Left colon (tissue), 2 donors: Measurements from ENCODE around the gene ZNF45. TPM values are rescaled to one million over a fixed set of nuclear protein-coding genes. Genes with fewer than 3 reads are reported as not detected.
"Not testable (repeated sequence)": the region's sequence is repeated elsewhere in the genome, so short reads cannot be mapped to it uniquely, and the experiment has no call there.

Experiments
- ATAC-seq: fragments of 200-7000 bp; cut with Tn5 transposase; one replicate; pipeline ENCODE4 v1.9.1; 2020; ENCODE audit warnings: mild to moderate bottlenecking, moderate library complexity
- DNase-seq, 2 donors: peaks; one replicate each; pipeline ENCODE4 v3.0.0-alpha.2; 2020
- intact Hi-C, 2 donors: fragments of 100-400 bp; cut with DNase I in 1 of 2; cut with micrococcal nuclease in 1 of 2; formaldehyde crosslinking; loops; one replicate each; pipeline versions ENCODE4 v1.11.2 to v1.14.0; 2022; cut with DNase I, micrococcal nuclease
- total RNA-seq, 2 donors: library from RNA; stranded (reverse); fragmentation: NEBNext Ultra II Directional; extraction: Animal tissue kit (Norgen Biotek cat#: 25700); gene quantifications; one replicate each; pipeline ENCODE4 v1.2.1, GENCODE V29; 2021
- donor health status: DM: no; HTN: no; CAD: no.
- donor health status: DM: yes; HTN: yes; CAD: no.

Gene ZNF45
- total RNA-seq, 2 donors from 2014 or later: 8.9 to 9.2 TPM

- intact Hi-C loops: no loop called here
- no peak for ATAC-seq
- DNase-seq: no peak
These were observed 6.3 kb downstream of the ZNF45 start for GRCh38 chr19:43928820-43929219.

- DNase-seq: no peak
- ATAC-seq: no peak
These were observed 11.2 kb downstream of the ZNF45 start for GRCh38 chr19:43923875-43924274.

GRCh38 chr19:43914051-43914450 is 21.0 kb downstream of the ZNF45 start:
- no peak for ATAC-seq
- intact Hi-C loops: no loop called here
- DNase-seq: no peak

More at GRCh38 chr19:43923875-43924274, 11.2 kb downstream of the ZNF45 start:
- intact Hi-C loops: no loop called here

DNA sequence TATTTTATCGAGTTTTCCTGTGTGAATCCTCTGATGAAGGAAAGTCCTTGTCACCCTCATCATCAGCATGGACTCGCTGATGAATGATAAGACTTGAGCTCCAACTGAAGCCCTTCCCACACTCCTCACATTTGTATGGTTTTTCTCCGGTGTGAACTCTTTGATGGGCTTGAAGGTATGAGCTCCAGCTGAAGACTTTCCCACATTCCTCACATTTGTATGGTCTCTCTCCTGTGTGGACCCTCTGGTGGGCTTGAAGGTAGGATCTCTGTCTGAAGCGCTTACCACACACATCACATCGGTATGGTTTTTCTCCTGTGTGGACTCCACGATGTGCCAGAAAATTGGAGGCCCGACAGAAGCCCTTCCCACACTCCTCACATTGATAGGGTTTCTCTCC is 21.7 kb downstream of the ZNF45 start:
- DNase-seq (no peak), ATAC-seq (no peak)
- intact Hi-C loops: no loop called here

DNA sequence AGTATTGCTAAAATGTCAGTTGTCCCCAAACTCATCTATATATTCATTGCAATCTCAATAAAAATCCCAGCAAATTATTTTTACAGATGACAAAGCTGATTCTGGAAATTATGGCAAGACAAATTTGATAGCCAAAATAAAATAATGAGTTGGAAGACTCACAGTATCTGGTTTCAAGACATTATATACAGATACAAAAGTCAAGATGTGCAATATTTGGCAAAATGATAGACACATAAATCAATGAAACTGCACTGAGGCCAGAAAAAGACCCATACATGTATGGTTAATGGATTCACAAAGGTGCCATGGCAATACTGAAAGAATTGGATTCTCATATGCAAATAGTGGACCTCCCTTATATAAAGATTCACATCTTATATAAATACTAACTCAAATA is 24.2 kb downstream of the ZNF45 start:
- DNase-seq (no peak), ATAC-seq (no peak)
- intact Hi-C loops: no loop called here

DNA sequence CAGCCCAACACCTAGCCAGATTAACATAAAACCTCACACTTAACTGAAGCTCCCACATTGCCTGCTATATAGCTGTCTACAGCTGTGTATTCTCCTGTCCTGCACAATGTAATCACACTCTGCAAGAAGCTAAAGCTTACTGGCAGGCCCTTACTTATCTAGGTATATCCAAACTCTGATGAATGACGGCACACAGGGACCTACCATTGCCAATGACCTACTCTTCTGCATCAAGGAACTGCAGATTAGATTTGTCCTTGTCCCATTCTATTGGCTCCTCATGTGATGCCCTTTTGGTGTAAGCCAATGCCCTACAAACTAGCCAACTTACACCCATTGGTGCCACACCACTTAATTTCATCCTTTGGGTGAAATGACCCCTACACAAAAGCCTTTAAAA is 26.4 kb downstream of the ZNF45 start:
- intact Hi-C loops: no loop called here
- ATAC-seq: no peak

GRCh38 chr19:43906774-43907173 is 28.3 kb downstream of the ZNF45 start:
- ATAC-seq (no peak), DNase-seq (no peak)
- intact Hi-C loops: no loop called here

More for the DNA sequence above, 26.4 kb downstream of the ZNF45 start:
- no peak for DNase-seq

GRCh38 chr19:43905897-43906296 is 29.2 kb downstream of the ZNF45 start:
- no peak for ATAC-seq
- intact Hi-C loops: no loop called here
- no peak for DNase-seq

DNA sequence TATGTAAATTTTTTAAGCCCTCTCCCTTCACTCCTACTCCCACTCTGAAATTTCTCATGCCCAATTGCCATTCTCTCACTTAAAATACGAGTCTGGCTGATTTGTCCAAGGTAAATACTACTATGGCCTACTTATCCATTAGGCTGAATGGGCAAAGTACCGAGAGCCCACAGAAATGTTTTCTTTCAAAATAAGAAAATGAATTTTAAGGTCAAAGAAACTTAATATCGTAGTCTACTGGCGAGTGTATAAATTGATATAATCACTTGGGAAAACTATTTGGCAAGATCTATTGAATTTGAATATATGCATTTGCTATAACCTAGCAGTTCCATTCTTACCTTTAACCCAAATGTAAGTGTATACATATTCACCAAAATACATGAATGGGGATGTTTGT is 32.7 kb downstream of the ZNF45 start:
- DNase-seq (no peak), ATAC-seq (no peak)
- intact Hi-C loops: no loop called here

- intact Hi-C loops: no loop called here
- DNase-seq (peak; percentile 72 to 83), ATAC-seq (peak; percentile 100)
These were observed 33.4 kb downstream of the ZNF45 start for GRCh38 chr19:43901395-43902390.

DNA sequence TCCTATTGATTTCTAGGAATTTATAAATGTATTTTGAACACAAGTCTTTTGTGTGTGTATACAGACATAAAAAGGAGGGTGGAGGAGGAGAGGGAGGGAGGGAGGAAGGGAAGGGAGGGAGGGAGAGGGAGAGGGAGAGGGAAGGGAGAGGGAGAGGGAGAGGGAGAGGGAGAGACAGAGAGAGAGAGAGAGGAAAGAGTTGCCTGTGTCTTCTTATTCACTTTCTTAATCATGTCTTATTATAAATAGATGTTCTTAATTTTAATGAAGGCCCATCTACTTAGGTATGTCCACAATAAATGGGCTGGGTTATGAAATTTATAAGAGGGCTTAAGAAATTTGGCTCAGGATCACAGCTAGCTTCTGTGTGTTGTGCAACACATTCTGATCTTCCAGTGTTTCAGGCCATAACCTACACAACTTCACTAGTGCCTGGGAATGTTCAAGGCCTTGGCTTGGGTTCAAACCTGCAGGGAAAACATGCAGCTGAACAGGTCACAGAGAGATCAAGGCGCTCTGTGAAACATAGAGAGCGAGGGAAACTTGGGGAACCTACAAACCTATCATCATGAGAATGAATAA is 39.3 kb downstream of the ZNF45 start:
- DNase-seq: no peak
- no peak for ATAC-seq
- intact Hi-C loops: no loop called here

DNA sequence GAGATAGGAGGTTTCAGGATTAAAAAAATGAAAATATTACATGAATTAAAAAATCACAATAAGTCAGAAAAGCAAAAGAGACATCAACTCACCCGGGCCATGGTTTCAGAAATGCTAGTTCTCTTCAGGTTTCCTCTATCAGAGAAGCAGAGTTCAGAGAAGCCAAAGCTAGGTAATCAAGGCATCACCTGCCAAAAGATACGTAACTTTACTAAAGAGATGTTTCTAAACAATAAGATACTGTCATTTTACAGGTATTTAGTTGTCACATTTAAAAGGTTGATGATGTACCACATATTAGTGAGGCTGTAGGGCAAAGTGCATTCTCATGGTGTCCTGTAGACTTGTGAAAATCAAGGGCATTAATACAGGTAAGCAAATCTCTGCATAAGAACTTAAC is 51.2 kb downstream of the ZNF45 start, which contains the start of gene ZNF404:
Gene ZNF404, minus strand, starts transcription at position 101 of the 400 bp plus-strand sequence.
- ATAC-seq: no peak
- DNase-seq: no peak
- intact Hi-C loops: no loop called here

DNA sequence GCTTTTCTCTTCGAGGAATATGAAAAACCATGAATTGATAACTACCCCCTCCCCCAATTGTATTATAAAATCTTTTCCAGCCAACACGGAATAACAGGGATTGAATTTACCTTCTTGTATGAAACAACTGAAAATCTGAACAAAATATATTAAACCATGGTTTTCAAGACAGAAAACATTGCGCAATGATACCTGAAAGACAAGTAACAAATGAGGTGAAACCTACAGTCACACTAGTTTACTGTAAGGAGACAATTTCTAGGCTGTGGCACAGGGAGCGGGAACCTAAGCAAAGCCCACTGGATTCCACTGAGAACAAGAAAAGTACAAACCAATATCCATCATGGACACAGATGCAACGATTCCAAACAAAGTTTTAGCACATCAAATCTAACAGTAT is 54.6 kb downstream of the ZNF45 start:
- no peak for ATAC-seq
- intact Hi-C loops: no loop called here

GRCh38 chr19:43872547-43873336 is 62.3 kb downstream of the ZNF45 start:
- DNase-seq (no peak), ATAC-seq (no peak)
- intact Hi-C loops: no loop called here

More for the DNA sequence above, 54.6 kb downstream of the ZNF45 start:
- DNase-seq: no peak

GRCh38 chr19:43866923-43867322 is 68.2 kb downstream of the ZNF45 start:
- ATAC-seq, intact Hi-C loops: not testable (repeated sequence)

More at GRCh38 chr19:43866923-43867322, 68.2 kb downstream of the ZNF45 start:
- not testable (repeated sequence) for DNase-seq
